Sigmoid colon (tissue), 4 donors: ENCODE measurements around the gene GPLD1.

ENCODE experiments used
- EP300 ChIP-seq, 4 donors: sonication (generic); formaldehyde crosslinking; IDR thresholded peaks; one replicate each; pipeline ENCODE4 v1.6.1; 2017; ENCODE audit warnings: antibody characterized with exemption in 4 of 4
- POLR2A ChIP-seq, 2 donors: fragments of 450-650 bp; IDR thresholded peaks; one replicate each; pipeline ENCODE4 v1.6.1; 2016; ENCODE audit warnings: antibody characterized with exemption in 2 of 2, mild to moderate bottlenecking in 2 of 2, moderate library complexity in 2 of 2
- POLR2AphosphoS5 ChIP-seq, 4 donors: sonication (generic); formaldehyde crosslinking; IDR thresholded peaks; one replicate each; pipeline ENCODE4 v1.6.1; 2017; ENCODE audit warnings: antibody characterized with exemption in 4 of 4
- TF ChIP-seq, protein P1 (sequence below), 4 experiments: fragments of 450-650 bp in 3 of 4; fragments of 200-600 bp in 1 of 4; IDR thresholded peaks; one replicate each; pipeline ENCODE4 v1.5.1; 2016 to 2019; ENCODE audit warnings: antibody characterized with exemption in 4 of 4, mild to moderate bottlenecking in 3 of 4, moderate library complexity in 2 of 4

- TF ChIP-seq POLR2A (IDR thresholded peaks at IDR 0.05) (no peak), POLR2AphosphoS5 (IDR thresholded peaks at IDR 0.05) (no peak), EP300 (IDR thresholded peaks at IDR 0.05) (no peak)
- TF ChIP-seq, protein P1, sequence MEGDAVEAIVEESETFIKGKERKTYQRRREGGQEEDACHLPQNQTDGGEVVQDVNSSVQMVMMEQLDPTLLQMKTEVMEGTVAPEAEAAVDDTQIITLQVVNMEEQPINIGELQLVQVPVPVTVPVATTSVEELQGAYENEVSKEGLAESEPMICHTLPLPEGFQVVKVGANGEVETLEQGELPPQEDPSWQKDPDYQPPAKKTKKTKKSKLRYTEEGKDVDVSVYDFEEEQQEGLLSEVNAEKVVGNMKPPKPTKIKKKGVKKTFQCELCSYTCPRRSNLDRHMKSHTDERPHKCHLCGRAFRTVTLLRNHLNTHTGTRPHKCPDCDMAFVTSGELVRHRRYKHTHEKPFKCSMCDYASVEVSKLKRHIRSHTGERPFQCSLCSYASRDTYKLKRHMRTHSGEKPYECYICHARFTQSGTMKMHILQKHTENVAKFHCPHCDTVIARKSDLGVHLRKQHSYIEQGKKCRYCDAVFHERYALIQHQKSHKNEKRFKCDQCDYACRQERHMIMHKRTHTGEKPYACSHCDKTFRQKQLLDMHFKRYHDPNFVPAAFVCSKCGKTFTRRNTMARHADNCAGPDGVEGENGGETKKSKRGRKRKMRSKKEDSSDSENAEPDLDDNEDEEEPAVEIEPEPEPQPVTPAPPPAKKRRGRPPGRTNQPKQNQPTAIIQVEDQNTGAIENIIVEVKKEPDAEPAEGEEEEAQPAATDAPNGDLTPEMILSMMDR (IDR thresholded peaks at IDR 0.05): no peak
These were observed 31.2 kb downstream of the GPLD1 start for GRCh38 chr6:24458134-24458533.
